ENCODE measurements around the gene NACC2.

Gene NACC2

GRCh38 chr9:136020206-136020605 is 74.9 kb downstream of the NACC2 start:
- DNase-seq = no peak

- DNase-seq = no peak
These were observed 75.4 kb downstream of the NACC2 start for GRCh38 chr9:136019681-136020060.

- no peak for DNase-seq
These were observed 75.9 kb downstream of the NACC2 start for GRCh38 chr9:136019041-136019680.

DNA sequence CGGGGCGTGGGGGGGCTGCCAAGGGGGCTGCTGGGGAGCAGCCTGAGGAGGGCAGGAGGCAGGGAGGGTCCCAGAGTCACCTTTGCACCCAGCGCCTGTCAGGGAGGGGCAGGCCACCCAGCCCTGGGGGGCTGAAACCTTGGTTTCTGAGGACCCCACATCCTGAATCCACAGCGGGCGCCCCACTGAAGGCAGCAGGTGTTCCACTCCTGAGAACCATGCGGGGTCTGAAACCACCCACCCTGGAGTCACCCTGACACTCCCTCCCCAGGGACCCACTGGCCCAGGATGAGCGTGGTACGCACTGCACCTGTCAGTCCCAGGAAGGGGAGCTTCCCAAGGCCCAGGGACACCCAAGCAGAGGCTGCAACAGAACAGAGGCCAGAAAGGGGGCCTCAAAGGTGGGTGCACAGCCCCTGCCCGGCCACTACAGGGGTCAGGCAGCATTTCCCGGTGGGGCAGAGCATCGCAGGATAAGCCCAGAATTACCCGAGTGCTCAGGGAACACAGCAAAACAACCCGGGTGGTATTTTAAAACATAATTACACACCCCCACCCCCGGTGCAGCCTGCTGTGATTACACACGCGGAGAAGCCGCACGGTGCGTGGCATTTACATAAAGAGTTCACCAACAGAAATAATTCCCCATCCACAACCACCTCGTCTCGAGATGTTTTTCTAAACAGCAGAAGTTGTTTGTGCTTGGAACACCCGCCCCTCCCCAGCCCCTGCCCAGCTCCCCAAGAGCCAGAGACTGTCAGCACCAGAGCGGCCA is 76.6 kb downstream of the NACC2 start:
- no peak for DNase-seq

DNA sequence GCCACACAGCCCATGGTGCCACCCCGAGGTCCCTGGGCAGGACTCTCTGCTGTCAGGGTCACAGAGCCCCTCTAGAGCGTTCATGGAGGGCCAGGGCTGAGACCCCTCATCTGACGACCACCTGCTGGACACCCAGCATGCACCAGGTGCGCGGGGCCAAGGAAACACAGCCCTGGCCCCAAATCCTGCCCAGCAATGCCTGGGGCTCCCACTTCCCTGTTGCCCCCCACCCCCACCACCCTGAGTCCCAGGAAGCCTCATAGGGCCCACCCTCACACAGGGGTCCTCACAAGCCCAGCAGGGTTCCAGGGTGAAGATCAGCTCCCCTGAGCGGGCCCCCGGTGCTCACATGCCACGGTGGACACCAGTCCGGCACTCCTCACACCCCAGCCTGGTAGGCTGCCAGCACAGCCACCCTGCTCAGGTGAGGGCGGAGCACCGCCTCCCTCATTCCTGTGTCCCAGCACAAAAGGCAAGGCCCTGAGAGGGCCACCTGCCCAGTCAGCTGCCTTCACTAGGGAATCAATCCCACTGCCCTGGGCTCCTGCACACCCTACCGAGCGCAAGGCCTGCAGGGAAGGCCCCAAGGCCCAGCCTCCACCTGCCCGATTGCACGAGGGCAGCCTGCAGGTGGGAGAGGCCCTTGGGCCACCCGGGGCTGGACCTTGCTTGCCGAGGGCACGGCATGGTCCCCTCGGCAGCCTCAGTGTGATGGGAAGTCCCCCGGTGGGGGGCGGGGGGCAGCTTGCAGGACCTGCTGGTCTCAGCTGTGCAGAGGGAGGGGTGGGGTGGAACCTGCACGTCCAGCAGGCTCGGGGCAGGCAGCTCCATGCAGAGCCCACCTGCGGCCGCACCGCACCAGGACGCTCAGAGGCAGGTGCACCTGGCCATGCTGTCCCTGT is 77.5 kb downstream of the NACC2 start:
- DNase-seq = no peak

GRCh38 chr9:136016572-136017288 is 78.4 kb downstream of the NACC2 start:
- no peak for DNase-seq

DNA sequence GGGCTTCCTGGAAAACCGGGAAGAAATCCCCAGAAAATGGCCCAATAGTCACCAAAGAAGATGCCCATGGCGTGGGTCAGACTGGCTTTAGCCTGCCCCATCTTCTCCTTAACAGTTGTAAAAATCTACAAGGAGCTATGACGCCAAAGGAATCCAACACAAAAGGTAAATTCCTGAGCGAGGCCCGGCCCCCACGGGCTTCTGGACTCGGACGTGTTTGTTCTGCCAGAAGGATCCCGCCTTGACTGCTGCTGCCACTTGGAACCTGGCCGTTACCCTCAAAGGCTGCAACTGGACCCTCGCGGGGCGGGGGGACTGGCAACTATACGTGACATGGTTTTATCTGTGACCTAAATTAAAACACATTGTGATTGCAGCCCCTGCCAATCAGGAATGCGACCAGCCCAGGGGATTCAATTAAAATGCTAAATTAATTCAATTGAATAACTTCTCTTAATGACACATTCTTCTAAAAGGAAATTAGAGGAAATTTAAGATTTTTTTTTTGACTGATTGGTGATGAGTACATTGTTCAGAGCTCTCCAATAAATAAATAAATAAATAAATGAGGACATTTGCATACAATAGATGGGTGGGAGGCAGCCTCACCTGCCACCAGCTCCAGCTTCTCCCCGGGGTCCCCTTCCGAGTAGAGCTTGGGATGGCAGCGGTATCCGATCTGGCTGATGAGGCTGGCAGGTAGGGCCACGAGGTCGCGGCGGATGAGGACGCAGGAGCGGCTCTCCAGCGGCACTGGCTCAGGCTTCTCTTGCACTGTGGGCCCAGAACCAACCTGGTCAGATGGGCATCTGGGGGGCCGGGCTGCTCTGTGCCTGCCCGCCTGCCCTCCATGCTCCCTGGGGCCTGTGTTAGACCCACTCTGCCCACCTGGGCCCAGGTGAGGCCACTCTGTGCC is 79.2 kb downstream of the NACC2 start:
- no peak for DNase-seq

DNA sequence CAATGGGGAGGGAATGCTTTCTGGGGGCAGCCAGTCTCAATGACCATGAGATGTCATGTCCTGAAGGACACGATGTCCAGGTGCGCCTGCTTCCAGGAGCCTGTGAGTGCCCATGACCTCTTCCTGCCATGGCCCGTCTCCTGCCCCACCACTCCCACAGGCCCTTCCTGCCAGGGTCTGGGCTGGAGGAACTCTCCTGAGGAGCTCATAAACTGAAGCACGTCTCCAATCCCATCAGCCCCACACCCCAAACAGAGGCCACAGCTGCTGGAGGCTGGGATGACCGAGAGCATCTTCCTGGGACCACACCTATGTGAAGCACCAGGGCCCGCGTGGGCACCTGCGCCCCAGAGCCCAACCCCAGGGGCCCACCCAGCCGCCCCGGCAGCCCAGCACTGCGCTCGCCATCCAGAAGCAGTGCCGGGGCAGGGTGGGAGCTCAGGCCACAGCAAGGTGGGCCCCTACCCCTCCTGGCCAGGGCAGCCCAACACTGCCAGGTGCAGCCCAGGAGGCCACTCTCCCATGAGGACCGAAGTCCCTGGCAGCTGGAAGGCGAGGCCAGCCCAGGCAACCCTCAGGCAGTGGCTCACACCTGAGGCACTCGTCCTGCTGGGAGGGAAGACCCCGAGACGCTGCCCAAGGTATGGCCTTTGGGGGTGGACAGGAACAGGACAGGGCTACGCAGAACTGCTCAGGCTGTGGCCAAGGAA is 80.0 kb downstream of the NACC2 start:
- DNase-seq = no peak

DNA sequence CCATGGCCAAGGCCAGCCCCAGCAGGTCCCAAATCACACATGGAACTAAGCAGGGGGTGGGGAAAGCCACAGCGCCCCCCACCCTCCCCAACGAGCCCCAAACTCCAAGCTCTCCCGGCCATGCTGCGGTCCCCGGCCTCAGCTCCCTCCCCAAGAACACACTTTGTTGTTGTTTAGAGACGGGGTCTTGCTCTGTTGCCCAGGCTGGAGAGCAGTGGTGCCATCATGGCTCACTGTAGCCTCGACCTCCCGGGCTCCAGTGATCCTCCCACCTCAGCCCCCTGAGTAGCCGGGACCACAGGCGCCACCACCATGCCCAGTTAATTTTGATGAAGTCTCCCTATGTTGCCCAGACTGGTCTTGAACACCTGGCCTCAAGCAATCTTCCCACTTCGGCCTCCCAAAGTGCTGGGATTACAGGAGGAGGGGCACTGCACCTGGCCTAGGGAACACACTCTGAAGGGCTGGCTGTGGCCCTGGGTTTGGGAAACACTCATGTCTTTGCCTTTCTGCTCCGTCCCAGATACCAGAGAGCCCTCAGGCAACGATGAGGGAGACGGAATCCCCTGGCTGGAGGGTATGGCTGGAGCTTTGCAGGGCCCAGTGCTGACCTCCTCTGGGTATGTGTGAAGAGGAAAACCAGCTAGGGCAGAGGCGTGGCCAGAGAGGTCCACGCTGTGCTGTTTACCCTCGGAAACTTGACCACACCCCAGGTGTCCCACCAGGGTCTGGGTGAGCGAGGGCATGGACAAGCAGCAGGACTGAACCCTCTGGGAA is 80.8 kb downstream of the NACC2 start:
- DNase-seq = no peak

DNA sequence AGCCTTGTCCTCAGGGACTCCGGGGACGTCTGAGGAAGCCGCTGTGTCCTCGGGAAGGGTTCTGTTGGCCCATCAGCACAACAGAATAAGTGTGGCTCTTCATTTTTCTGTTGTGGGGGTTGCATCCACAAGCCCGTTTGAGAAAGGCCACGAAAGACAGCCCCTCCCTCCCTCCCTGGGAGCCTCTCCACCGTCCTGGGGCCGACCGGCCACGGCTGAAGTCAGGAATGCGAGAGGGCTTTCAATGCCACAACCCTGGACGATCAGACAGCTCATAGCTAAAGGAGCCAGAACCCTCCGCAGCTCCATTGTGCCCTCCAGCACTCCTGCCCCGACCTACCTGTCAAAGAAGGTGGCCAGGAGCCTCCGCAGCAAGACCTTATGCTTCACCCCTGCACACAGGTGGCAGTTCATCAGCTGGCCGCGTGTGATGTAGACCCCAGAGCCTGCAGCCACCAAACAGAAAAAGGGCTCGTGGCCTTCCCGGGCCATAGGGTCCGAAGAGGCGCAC is 81.5 kb downstream of the NACC2 start:
- no peak for DNase-seq

- DNase-seq = no peak
These were observed 82.0 kb downstream of the NACC2 start for GRCh38 chr9:136013116-136013515.

DNA sequence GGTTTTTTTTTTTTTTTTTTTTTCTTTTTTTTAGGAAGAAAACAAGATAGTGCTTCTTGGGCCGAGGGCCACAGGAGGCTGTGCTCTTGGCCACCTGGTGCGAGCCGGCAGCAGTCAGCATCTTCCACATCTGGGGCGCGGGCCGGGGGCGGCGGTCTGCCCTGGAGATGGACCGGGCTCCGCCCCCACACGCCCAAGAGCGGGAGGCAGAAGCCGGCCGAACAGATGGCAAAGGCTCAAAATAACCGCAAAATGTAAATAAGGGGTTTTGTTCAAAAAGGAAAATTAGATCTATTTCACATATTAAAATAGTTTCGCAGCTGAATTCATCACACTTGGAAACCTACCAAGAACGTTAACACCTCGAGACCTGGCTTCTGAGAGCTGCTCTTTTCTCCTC is 82.4 kb downstream of the NACC2 start:
- no peak for DNase-seq

- DNase-seq = no peak
These were observed 83.2 kb downstream of the NACC2 start for GRCh38 chr9:136011703-136012496.

DNA sequence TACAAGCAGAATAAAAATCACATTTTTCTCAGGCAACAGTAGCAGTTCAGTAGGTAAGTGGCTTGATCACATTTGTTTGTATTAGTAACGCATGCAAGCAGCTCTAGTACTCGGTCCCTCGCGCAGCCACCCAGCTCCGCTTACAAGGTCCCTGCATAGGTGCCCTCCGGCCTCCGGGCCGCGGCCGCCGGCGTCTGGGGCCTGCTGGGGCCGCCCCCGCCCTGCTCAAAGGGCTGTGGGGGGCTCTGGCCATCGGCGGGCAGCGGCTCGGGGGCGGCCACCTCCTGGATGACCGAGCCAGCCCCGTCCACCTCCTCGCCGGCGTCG is 83.8 kb downstream of the NACC2 start:
- DNase-seq = no peak

- no peak for DNase-seq
These were observed 84.3 kb downstream of the NACC2 start for GRCh38 chr9:136010615-136011361.

DNA sequence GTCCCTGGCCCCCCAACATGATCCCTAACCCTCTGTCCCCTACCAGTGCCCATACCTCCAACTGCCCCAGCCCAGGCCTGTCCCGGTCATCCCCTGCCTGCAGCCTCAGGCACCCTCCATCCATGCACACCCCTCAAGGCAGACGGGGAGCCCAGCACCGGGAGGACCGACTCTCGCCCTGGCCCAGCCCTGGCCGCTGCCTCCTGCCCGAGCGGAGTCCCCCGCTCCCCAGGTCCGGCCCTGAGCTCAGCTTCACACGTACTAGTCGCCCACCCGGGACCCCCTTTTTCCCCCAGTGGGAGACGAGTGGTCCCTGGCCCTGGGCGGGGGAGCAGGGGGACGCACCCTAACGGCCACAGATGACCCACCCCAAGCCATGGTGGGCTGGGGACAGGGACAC is 84.9 kb downstream of the NACC2 start:
- no peak for DNase-seq

GRCh38 chr9:136009516-136009915 is 85.6 kb downstream of the NACC2 start:
- DNase-seq = no peak

GRCh38 chr9:136008693-136008997 is 86.4 kb downstream of the NACC2 start:
- no peak for DNase-seq
